Natural killer cell (primary cell): ENCODE measurements around the gene EIPR1. TPM values are rescaled to one million over a fixed set of nuclear protein-coding genes. Genes with fewer than 3 reads are reported as not detected.

Source experiments
- ATAC-seq, 3 donors: fragments of 150-1000 bp in 2 of 3; fragments of 200-7000 bp in 1 of 3; cut with Tn5 transposase; 1 replicate in 1 of 3; 2 replicates in 2 of 3; pipeline ENCODE4 v1.10.0; 2021; ENCODE audit warnings: mild to moderate bottlenecking in 2 of 3, moderate library complexity in 2 of 3
- DNase-seq, 2 donors: peaks; one replicate each; pipeline versions ENCODE4 v3.0.0 to v3.0.0-alpha.2; 2013 to 2021; ENCODE audit warnings: mixed read lengths in 1 of 2
- H3K27ac ChIP-seq: one replicate; pipeline ENCODE4 v1.5.1; 2013; ENCODE audit warnings: mild to moderate bottlenecking, low read length
- H3K27me3 ChIP-seq: one replicate; pipeline ENCODE4 v1.6.1; 2013; ENCODE audit warnings: low read length; ENCODE audit not compliant: control insufficient read depth, insufficient read depth
- H3K36me3 ChIP-seq: one replicate; pipeline ENCODE4 v1.6.1; 2013; ENCODE audit warnings: low read length; ENCODE audit not compliant: control insufficient read depth, insufficient read depth
- H3K4me1 ChIP-seq: one replicate; pipeline ENCODE4 v1.6.1; 2013; ENCODE audit warnings: low read length; ENCODE audit not compliant: control insufficient read depth, insufficient read depth
- H3K4me3 ChIP-seq: one replicate; pipeline ENCODE4 v1.5.1; 2013; ENCODE audit warnings: low read length
- H3K9me3 ChIP-seq: one replicate; pipeline ENCODE4 v1.6.1; 2013; ENCODE audit warnings: low read length; ENCODE audit not compliant: control insufficient read depth, insufficient read depth
- H3K27ac Mint-ChIP-seq, 2 donors: one replicate each; pipeline ENCODE4 v1.8.0; 2022; ENCODE audit warnings: mild to moderate bottlenecking in 2 of 2, mixed read lengths in 2 of 2, moderate library complexity in 1 of 2
- H3K27me3 Mint-ChIP-seq, 2 donors: one replicate each; pipeline ENCODE4 v1.8.0; 2022; ENCODE audit warnings: low read depth in 2 of 2, mixed read lengths in 2 of 2
- H3K36me3 Mint-ChIP-seq: one replicate; pipeline ENCODE4 v1.8.0; 2022; ENCODE audit warnings: mixed read lengths
- H3K4me1 Mint-ChIP-seq, 2 donors: one replicate each; pipeline ENCODE4 v1.8.0; 2022; ENCODE audit warnings: mixed read lengths in 2 of 2
- H3K4me3 Mint-ChIP-seq: one replicate; pipeline ENCODE4 v1.8.0; 2022; ENCODE audit warnings: mild to moderate bottlenecking, moderate library complexity, mixed read lengths
- H3K9me3 Mint-ChIP-seq, 2 donors: one replicate each; pipeline ENCODE4 v1.8.0; 2022; ENCODE audit warnings: mixed read lengths in 2 of 2
- WGBS: methylation state at CpG from one replicate; pipeline ENCODE4 v1.1.7; 2013; ENCODE audit warnings: missing lambda C conversion rate; ENCODE audit not compliant: insufficient coverage; 5-methylcytosine and 5-hydroxymethylcytosine counted together
- intact Hi-C: fragments of 100-400 bp; cut with micrococcal nuclease; formaldehyde crosslinking; loops from one replicate; pipeline ENCODE4 v1.14.2; 2022
- total RNA-seq, 4 donors: library from RNA; stranded (reverse); fragments of 120-200 nt in 1 of 4; gene quantifications; one replicate each; pipeline versions ENCODE4 v1.2.3 to v1.2.4, GENCODE V29; 2013 to 2022
- TF ChIP-seq, protein P1 (sequence below): fragments of 200-600 bp; IDR thresholded peaks from one replicate; pipeline ENCODE4 v1.8.0; 2022; ENCODE audit warnings: antibody characterized with exemption

Gene EIPR1
- total RNA-seq, 3 donors from 2014 or later (not counting 1 experiment from before 2014, with no cell fraction given) = 26.8 to 28.8 (median 27.9) TPM

DNA sequence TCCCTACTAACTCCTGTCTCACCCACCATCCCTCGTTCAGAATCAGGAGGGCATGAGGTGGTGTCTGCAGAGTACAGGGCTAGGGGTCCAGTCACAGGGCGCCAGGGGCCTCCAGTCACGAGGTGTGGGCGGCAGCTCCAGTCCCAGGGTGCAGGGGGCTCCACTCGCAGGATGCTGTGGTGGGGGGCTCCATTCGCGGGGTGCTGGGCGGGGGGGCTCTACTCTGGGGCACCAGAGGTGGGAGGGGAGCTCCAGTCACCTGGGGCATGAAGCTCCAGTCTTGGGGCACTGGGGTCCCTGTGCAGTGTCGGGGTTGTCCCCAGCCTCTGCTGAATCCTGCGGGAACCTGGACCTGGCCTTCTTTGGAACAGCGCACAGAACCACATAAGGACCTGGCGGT is 66.0 kb downstream of the EIPR1 start:
- H3K9me3 ChIP-seq = no peaks in the 10 kb centered on the region
- intact Hi-C loops = no loop called here
- H3K4me1 ChIP-seq = peaks cover 20% of the 10 kb centered on the region
- H3K4me3 Mint-ChIP-seq = no peak overlapping the region
- H3K27ac Mint-ChIP-seq = no peak overlapping the region
- H3K27me3 Mint-ChIP-seq = no peaks in the 10 kb centered on the region
- H3K4me3 ChIP-seq = no peak overlapping the region
- no peaks in the 10 kb centered on the region for H3K36me3 ChIP-seq
- TF ChIP-seq, protein P1, sequence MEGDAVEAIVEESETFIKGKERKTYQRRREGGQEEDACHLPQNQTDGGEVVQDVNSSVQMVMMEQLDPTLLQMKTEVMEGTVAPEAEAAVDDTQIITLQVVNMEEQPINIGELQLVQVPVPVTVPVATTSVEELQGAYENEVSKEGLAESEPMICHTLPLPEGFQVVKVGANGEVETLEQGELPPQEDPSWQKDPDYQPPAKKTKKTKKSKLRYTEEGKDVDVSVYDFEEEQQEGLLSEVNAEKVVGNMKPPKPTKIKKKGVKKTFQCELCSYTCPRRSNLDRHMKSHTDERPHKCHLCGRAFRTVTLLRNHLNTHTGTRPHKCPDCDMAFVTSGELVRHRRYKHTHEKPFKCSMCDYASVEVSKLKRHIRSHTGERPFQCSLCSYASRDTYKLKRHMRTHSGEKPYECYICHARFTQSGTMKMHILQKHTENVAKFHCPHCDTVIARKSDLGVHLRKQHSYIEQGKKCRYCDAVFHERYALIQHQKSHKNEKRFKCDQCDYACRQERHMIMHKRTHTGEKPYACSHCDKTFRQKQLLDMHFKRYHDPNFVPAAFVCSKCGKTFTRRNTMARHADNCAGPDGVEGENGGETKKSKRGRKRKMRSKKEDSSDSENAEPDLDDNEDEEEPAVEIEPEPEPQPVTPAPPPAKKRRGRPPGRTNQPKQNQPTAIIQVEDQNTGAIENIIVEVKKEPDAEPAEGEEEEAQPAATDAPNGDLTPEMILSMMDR = no peak
- no peaks in the 10 kb centered on the region for H3K27me3 ChIP-seq
- H3K4me1 Mint-ChIP-seq = peaks cover 26 to 39% of the 10 kb centered on the region in 2 donors
- 97% methylated on average over 11 of the region's 12 CpGs for WGBS
- no peak overlapping the region for H3K27ac ChIP-seq
- no peaks in the 10 kb centered on the region for H3K36me3 Mint-ChIP-seq
- peaks cover 0 to 2% of the 10 kb centered on the region in 2 donors for H3K9me3 Mint-ChIP-seq
- ATAC-seq (no peak), DNase-seq (no peak)

DNA sequence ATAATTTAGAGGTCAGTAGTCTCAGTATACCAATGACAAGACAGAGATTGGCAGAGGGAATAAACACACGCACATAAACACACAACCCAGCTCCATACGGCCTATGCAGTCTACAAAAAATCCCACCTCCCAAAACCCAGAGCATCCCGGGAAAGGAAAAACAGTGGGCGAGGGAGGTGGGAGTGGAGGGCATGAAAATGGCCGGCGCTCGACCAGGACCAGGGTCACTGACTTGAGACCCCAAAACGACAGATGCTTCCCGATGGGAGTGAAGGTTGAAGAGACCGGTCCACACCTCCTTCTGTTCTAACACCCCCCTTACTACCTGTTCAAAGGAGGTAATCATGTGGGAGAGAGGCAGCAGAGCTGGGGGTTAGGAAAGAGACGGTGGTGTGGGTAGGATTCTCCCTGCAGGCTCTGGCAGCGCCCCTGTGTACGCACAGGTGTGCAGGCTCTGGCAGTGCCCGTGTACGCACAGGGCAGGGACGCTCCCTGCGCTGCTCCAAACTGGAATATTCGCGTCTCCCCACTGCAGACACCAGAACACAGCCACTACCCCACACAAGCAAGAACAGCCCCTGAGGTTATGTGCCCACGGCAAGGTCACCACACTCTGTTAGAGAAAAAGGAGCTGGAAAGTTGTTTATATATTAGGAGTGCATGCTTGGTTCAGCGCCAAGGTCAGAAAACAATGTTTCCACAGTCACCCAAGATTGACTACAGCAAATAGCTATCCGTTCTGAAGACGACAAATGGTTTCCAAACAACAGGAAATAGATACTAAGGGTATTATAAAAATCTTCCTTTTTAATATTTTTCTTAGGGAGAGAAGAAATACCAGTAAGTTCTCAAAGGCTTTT is 67.9 kb downstream of the EIPR1 start:
- Mint-ChIP-seq H3K9me3 (no peaks in the 10 kb centered on the region), H3K27me3 (no peaks in the 10 kb centered on the region), H3K4me3 (no peak overlapping the region), H3K27ac (no peak overlapping the region), H3K36me3 (no peaks in the 10 kb centered on the region), H3K4me1 (peaks cover 29 to 41% of the 10 kb centered on the region in 2 donors)
- Histone ChIP-seq H3K27ac (no peak overlapping the region), H3K27me3 (no peaks in the 10 kb centered on the region), H3K4me1 (peaks cover 20% of the 10 kb centered on the region), H3K9me3 (no peaks in the 10 kb centered on the region), H3K4me3 (no peak overlapping the region), H3K36me3 (no peaks in the 10 kb centered on the region)
- DNase-seq = no peak
- no peak for ATAC-seq
- TF ChIP-seq, protein P1 = no peak
- intact Hi-C loops = no loop called here
- 97% methylated on average over 17 of the region's 23 CpGs for WGBS

DNA sequence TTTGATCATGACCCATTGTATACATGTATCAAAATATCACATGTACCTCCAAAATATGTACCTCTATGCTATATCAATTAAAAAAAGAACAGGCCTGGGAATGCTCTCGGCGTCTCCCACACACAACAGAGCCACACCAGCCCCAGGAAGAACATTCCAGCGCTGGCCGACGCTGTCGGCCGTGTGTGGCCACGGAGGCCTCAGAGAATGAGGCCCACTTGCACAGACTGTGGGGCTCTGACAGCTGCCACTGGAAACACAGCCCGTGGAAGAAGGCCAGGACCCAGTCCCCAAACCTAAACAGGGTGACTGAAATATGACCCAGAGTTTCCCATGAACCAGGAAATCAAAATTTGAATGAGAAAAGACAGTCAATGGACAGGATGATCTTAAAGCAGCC is 69.7 kb downstream of the EIPR1 start:
- ATAC-seq (no peak), DNase-seq (no peak)
- WGBS = over 99% methylated on average over 9 of the region's 9 CpGs
- no peak overlapping the region for H3K27ac Mint-ChIP-seq
- Histone ChIP-seq H3K4me1 (peaks cover 24% of the 10 kb centered on the region), H3K36me3 (no peaks in the 10 kb centered on the region), H3K9me3 (no peaks in the 10 kb centered on the region), H3K4me3 (no peak overlapping the region), H3K27ac (no peak overlapping the region), H3K27me3 (no peaks in the 10 kb centered on the region)
- H3K4me1 Mint-ChIP-seq = peaks cover 31 to 36% of the 10 kb centered on the region in 2 donors
- intact Hi-C loops = no loop called here
- no peaks in the 10 kb centered on the region for H3K27me3 Mint-ChIP-seq
- H3K9me3 Mint-ChIP-seq = no peaks in the 10 kb centered on the region
- TF ChIP-seq, protein P1 = no peak
- no peak overlapping the region for H3K4me3 Mint-ChIP-seq
- H3K36me3 Mint-ChIP-seq = no peaks in the 10 kb centered on the region
